ENCODE results near the gene DUSP2. TPM values are rescaled to one million over a fixed set of nuclear protein-coding genes. Genes with fewer than 3 reads are reported as not detected.

Gene DUSP2
- total and polyA plus RNA-seq, 9 of the 15 experiments (the other 6 are each of a cell fraction or from before 2014, with no cell fraction given), result 0.04 to 0.18 TPM; not detected in 7

DNA sequence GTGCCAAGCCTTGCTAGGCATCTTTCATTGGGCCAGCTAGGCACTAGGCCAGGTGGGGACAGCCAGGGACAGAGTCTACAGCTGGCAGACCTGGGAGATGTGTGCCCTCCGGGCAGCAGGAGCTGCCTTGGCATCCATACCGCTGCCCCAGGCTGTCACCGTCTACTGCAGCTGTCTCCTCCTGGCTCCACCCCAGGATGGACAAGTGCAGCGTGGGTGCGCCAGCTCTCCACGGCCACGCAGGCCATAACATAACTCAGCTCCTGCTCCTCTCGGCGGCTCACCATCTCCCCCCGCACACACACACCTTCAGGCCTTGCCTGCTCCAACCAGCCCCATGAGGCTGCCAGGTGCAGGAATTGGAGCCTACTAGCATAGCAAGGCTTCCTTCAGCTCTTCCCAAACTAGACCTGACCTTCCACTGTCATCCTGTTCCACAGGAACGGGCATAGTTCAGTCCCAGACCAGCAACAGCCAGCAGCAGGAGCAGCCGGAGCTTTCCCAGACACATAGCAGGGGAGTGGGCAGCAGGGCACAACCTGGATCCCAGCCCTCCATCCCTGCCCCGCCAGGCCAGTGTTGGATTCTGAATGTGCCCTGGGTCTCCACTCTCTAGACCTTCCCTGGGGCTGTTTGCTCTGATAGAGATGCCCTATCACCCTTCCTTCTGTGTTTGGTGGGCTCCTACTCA, 26.4 kb downstream of the DUSP2 start:
- H3K4me1 ChIP-seq (replicated peaks in 1 of 2; ENCODE audit: control insufficient read depth in 2 of 2, insufficient read depth in 2 of 2, low read length in 2 of 2), result peaks cover 3 to 45% of the 10 kb centered on the region in 2 experiments; a peak in 4 of 5 replicates
- H4K20me1 ChIP-seq (replicated peaks; ENCODE audit: control insufficient read depth, insufficient read depth, low read length), result peaks cover 17% of the 10 kb centered on the region
- no peaks in the 10 kb centered on the region for H3K9me3 ChIP-seq (replicated peaks; ENCODE audit: control insufficient read depth, insufficient read depth, low read depth, low read length)
- H3K27ac ChIP-seq (ENCODE audit: extremely low read depth, low read depth, low read length), result no peak overlapping the region
- DNase-seq (ENCODE audit: extremely low read depth in 1 of 4, low spot score in 3 of 4), result no peak
- no peak overlapping the region for H3K9ac ChIP-seq (ENCODE audit: insufficient read depth in 1 of 2, low read depth in 2 of 2, low read length in 2 of 2)
- no peak for TF ChIP-seq CBFA2T3 (IDR thresholded peaks at IDR 0.05)
- TF ChIP-seq ETS2 (tag; IDR thresholded peaks at IDR 0.05; ENCODE audit: borderline replicate concordance, poor library complexity, severe bottlenecking), result no peak
- TF ChIP-seq, protein P1, sequence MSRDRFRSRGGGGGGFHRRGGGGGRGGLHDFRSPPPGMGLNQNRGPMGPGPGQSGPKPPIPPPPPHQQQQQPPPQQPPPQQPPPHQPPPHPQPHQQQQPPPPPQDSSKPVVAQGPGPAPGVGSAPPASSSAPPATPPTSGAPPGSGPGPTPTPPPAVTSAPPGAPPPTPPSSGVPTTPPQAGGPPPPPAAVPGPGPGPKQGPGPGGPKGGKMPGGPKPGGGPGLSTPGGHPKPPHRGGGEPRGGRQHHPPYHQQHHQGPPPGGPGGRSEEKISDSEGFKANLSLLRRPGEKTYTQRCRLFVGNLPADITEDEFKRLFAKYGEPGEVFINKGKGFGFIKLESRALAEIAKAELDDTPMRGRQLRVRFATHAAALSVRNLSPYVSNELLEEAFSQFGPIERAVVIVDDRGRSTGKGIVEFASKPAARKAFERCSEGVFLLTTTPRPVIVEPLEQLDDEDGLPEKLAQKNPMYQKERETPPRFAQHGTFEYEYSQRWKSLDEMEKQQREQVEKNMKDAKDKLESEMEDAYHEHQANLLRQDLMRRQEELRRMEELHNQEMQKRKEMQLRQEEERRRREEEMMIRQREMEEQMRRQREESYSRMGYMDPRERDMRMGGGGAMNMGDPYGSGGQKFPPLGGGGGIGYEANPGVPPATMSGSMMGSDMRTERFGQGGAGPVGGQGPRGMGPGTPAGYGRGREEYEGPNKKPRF (IDR thresholded peaks at IDR 0.05; ENCODE audit: low read depth, low read length), result no peak
- TF ChIP-seq ZNF121 (CRISPR knock-in tag; conservative IDR thresholded peaks at IDR 0.05), result no peak
- no peak for TF ChIP-seq NR2F6 (CRISPR knock-in tag; IDR thresholded peaks at IDR 0.05)
- TF ChIP-seq STAG1 (CRISPR knock-in tag; IDR thresholded peaks at IDR 0.05; ENCODE audit: borderline replicate concordance), result no peak
- TF ChIP-seq SIRT6 (IDR thresholded peaks at IDR 0.05; ENCODE audit: low read depth, low read length), result no peak
- no peak for TF ChIP-seq RHOXF2B (CRISPR knock-in tag; conservative IDR thresholded peaks at IDR 0.05)
- TF ChIP-seq GATA2 (CRISPR knock-in tag; IDR thresholded peaks at IDR 0.05), result no peak
- no peak for TF ChIP-seq SP1 (CRISPR knock-in tag; IDR thresholded peaks at IDR 0.05)
- no peak for TF ChIP-seq NCOA4 (IDR thresholded peaks at IDR 0.05; ENCODE audit: partially characterized antibody)
- no peak for TF ChIP-seq SMAD3 (CRISPR knock-in tag; conservative IDR thresholded peaks at IDR 0.05)
- TF ChIP-seq IRF2 (CRISPR knock-in tag; IDR thresholded peaks at IDR 0.05), result no peak
- no peak for TF ChIP-seq L3MBTL2 (IDR thresholded peaks at IDR 0.05)
- no peak for TF ChIP-seq ZNF12 (CRISPR knock-in tag; IDR thresholded peaks at IDR 0.05)
- no peak for TF ChIP-seq FOXA1 (IDR thresholded peaks at IDR 0.05; ENCODE audit: borderline replicate concordance)
- no peak for TF ChIP-seq POLR2AphosphoS5 (IDR thresholded peaks at IDR 0.05; ENCODE audit: control insufficient read depth, insufficient read depth, low read depth, low read length)
- no TSS peak for BruUV-seq (replicated peaks)
- peaks cover 20 to 85% of the 10 kb centered on the region in 2 experiments; a peak in 4 of 5 replicates for H3K27me3 ChIP-seq (ENCODE audit: control insufficient read depth in 2 of 2, insufficient read depth in 2 of 2, low read length in 2 of 2)
- H2AFZ ChIP-seq (ENCODE audit: low read depth, low read length), result no peak overlapping the region
- in situ Hi-C loops (cut with MboI) (no loop called here), intact Hi-C loops (cut with micrococcal nuclease) (no loop called here)
- CTCF ChIA-PET (ENCODE audit: low intra/inter-chr PET ratio), result no interaction called here
- H3K4me2 ChIP-seq (ENCODE audit: insufficient read depth, low read length), result no peak overlapping the region
- no peaks in the 10 kb centered on the region for H3K36me3 ChIP-seq (ENCODE audit: control insufficient read depth, insufficient read depth, low read length)
- 4% methylated on average over 13 of the region's 13 CpGs for WGBS (ENCODE audit: insufficient coverage, low coverage, missing lambda C conversion rate)
- H3K79me2 ChIP-seq (ENCODE audit: control insufficient read depth, insufficient read depth, low read length), result no peaks in the 10 kb centered on the region
- POLR2A ChIA-PET, result interaction anchor here (0.6 kb wide), 1 partner anchor 9 kb away, joined by 3 read pairs; no protein-coding TSS in a partner anchor
- FAIRE-seq, result no peak
- H3K9me1 ChIP-seq (ENCODE audit: control insufficient read depth, insufficient read depth, low read length), result no peaks in the 10 kb centered on the region
- ATAC-seq, result no peak
- H3K4me3 ChIP-seq, result no peak overlapping the region

All from K562 (cell line).